HG02610 (cell line): ENCODE measurements around the gene CNTRL.
"Not testable (repeated sequence)": the region's sequence is repeated elsewhere in the genome, so short reads cannot be mapped to it uniquely, and the experiment has no call there.

ENCODE experiments used
- ATAC-seq: cut with Tn5 transposase; IDR thresholded peaks from one replicate; pipeline ENCODE4 v1.9.1; 2021; ENCODE audit warnings: mild to moderate bottlenecking, moderate library complexity; ENCODE audit not compliant: unreplicated experiment

Gene CNTRL

GRCh38 chr9:121172726-121173487, 98.2 kb downstream of the CNTRL start:
- ATAC-seq: no peak

DNA sequence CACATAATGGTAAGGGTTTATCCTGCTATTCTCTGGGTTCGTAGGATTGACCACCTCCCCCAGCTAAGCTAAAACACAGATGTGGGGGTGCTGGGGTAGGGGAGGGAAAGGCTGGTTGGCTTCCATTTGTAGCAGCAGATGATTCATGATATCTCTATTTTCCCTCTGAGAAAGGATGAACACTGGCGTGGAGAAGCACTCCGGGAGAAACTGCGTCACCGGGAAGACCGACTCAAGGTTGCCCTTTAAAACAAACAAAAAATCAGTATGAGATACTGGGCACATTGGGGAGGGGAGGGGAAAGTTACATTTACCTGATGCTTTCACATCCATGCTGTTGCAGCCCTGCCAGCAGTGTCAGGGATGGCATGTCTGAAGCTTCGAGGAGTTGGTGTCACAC, 98.7 kb downstream of the CNTRL start:
- ATAC-seq: no peak

DNA sequence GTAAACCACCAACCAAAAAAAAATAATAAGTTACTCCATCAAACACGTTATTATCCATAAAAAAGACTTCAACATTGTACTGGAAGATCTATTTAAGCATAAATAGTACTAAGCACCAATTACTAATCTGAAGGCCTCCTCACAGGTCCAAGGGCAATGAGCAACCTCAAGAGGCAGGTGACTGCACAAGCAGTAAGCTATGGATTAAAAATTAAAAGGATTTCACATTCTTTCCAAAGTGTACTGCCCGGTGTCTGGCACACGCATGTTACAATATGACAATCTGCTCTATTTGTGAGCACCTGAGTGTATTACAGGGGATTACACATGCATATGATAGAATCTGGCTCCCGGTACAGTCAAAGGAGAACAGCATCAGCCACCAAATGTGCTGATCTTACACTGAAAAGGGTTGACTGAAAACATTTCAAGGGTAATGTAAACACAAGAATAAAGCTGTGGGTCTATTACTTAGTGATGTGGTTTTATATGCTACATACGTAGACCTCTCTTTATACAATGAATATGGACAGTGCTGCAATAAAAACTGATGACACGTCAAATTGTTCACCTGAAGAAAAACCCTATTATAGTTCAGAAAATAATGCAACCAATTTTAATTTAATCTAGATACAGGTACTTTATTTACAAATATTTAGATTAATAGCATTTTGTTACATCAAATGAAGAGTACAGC, 104.1 kb downstream of the CNTRL start:
- ATAC-seq: no peak

GRCh38 chr9:121179373-121179721, 104.6 kb downstream of the CNTRL start:
- ATAC-seq: not testable (repeated sequence)

GRCh38 chr9:121179930-121180681, 105.4 kb downstream of the CNTRL start:
- no peak for ATAC-seq

- no peak for ATAC-seq
Measured at GRCh38 chr9:121182101-121182836, 107.5 kb downstream of the CNTRL start.

DNA sequence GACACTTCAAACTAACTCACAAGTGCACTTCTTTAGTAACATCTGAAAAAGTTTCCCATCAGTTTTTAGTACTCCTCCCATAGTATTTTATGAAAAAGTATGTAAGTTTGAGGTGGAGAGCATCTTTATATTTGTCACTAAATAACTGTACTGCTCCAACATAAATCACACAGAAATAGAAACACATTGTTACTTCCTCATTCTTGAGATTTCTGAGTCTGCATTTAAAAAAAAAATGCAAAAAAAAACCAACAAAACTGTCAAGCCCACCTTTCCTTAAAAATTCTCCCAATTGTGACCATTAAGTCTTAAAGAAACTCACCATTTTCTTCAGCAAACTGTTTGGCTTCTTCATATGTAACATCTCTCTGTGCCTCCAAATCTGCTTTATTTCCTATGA, 108.2 kb downstream of the CNTRL start:
- no peak for ATAC-seq

DNA sequence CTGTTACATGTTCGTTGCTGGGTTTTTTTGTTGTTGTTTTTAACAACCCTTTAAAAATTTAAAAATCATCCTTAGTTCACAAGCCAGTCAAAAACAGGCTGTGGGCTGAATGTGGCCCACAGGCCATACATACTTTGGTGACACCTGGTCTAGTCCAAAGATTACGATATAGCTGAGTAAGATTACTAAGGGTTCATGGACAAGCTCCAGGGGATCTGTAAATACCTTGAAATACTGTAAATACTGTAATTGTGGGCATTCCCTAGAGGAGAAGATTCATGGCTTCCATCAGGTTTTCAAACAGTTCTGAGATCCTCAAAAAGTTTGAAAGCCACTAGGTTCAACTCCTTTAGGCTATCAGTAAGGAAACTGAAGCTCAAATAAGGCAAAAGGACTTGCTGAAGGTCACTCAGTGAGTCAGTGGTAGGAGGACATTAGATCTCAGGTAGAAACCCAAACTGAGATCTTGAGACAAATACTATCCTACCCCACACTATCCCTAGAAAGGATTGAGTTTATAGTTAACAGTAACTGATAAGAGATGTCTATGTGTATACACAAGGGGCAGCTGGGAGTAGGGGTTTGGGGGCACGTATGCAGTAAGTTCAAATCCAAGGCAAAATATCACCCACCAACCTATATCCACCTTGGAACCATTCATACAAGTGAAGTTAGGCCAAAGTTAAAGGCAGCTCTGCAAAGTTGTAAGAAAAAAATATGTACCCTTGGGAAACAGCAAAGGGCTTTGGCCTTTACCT, 109.1 kb downstream of the CNTRL start:
- no peak for ATAC-seq

DNA sequence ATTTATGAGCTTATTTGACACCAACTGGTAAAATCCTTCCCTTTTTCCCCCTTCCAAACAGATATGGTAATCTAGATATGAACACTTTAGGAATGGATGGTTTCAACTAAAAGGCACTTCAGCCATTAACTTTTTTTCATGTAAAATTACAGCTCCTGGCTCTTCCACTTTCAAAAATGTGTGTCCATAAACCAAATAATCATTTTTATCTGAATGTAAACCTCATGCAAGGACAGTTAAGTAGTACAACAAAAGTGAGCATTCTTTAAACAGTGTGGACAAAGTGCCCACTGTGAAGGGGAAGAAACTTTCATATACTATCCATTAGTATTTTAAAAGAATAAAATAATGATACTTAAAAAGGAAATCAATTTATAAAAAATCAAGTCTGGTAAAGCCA, 109.7 kb downstream of the CNTRL start:
- ATAC-seq: no peak

GRCh38 chr9:121185178-121185745, 110.5 kb downstream of the CNTRL start:
- no peak for ATAC-seq

DNA sequence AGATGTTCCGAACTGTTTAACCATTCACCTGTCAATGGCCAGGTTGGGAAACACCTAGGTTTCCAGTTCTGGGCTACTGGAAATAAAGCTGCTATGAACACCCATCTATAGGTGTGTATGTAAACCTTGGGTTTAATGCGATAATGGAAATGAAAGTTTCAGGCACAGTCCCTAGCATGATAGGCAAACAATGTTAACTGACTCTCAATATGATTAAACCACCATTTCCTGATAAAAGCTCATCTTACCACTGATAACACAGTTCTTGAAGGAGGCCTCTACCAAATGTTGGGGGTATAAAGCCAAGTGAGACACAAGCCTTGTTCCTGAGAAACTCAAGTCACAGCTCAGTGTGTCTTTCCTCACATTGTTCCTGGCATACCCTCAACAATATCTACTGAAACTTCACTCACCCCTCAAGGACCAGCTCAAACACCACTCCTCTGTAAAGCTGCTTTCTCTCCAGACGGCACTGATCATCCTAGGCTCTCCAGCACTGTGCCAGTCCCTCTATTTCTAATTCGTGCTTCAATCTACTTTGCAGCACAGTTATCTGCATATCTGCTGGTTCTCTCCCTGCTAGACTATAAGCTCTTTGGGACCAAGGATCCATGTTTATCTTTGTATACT, 111.1 kb downstream of the CNTRL start:
- ATAC-seq: no peak

- ATAC-seq: no peak
Measured at GRCh38 chr9:121187636-121188305, 113.0 kb downstream of the CNTRL start.

- ATAC-seq: no peak
Measured at GRCh38 chr9:121189006-121189405, 114.3 kb downstream of the CNTRL start.

- ATAC-seq: no peak
Measured at GRCh38 chr9:121189660-121190059, 114.9 kb downstream of the CNTRL start.

GRCh38 chr9:121191235-121191634, 116.5 kb downstream of the CNTRL start:
- ATAC-seq: no peak

DNA sequence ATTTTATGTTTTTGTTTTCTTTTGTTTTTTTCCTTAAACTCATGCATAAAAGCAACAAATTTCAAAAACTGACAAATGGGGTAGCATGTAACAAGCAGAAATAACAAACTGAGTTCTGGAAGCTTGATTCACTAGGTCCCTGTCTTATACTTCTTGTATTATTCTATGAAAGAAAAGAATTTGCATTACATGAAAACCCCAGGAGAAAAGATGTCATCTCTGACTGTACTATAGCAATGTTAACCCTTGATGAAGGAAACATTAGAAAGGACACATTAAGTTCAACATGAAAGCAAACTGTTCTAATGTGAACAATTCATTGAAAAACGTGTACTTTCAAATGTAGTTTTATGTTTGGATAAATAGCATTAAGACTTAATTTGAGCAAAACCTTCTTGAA, 117.8 kb downstream of the CNTRL start:
- ATAC-seq: no peak

GRCh38 chr9:121192959-121193640, 118.3 kb downstream of the CNTRL start:
- ATAC-seq: no peak

GRCh38 chr9:121194730-121195129, 120.0 kb downstream of the CNTRL start:
- ATAC-seq: peak; percentile 43

DNA sequence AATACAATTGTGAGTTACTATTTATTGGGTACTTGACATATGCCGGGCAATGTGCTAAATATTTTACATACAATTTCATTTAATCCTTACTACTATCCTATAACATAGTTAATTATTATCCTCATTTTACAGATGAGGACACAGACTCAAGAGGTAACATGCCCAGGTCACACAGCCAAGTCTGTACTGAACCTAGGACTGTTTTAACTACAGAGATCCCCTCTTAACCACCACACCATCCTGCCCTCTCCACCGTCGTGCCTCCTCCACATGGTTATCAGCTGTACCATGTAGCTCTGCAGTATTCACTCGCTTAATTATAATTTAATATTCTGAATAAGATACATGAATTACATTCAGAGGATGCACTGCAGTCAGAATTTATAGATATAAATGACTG, 121.6 kb downstream of the CNTRL start:
- ATAC-seq: peak; percentile 43
